HEK293T (cell line): ENCODE data around the gene CCR9.

Source experiments
- CTCF ChIA-PET: fragments of 350-600 bp; formaldehyde crosslinking; extraction: SDS; loops from one replicate; lab custom pipeline; 2021; ENCODE audit warnings: antibody characterized with exemption, inconsistent platforms; lab: Yijun Ruan, JAX
- POLR2A ChIA-PET: fragments of 350-600 bp; formaldehyde crosslinking; extraction: SDS; loops from one replicate; lab custom pipeline; 2020; ENCODE audit warnings: antibody characterized with exemption, inconsistent platforms; lab: Yijun Ruan, JAX
- DNase-seq: peaks from one replicate; pipeline ENCODE4 v3.0.0; 2012; ENCODE audit warnings: mixed read lengths; ENCODE audit errors: extremely low spot score
- ARNT ChIP-seq: fragments of 450-650 bp; IDR thresholded peaks from 2 replicates; pipeline ENCODE4 v1.6.1; 2017; ENCODE audit warnings: mild to moderate bottlenecking
- BHLHE40 ChIP-seq: fragments of 450-650 bp; IDR thresholded peaks from 2 replicates; pipeline ENCODE4 v1.6.1; 2016; ENCODE audit warnings: mild to moderate bottlenecking, moderate library complexity, borderline replicate concordance
- CTBP1 ChIP-seq: fragments of 450-650 bp; IDR thresholded peaks from 2 replicates; pipeline ENCODE4 v1.6.1; 2016; ENCODE audit warnings: borderline replicate concordance
- ELF4 ChIP-seq: fragments of 450-650 bp; IDR thresholded peaks from 2 replicates; pipeline ENCODE4 v1.6.1; 2017; ENCODE audit warnings: antibody characterized with exemption
- FOXA1 ChIP-seq: fragments of 450-650 bp; IDR thresholded peaks from 2 replicates; pipeline ENCODE4 v1.6.1; 2016; ENCODE audit warnings: mild to moderate bottlenecking
- FOXK2 ChIP-seq: fragments of 450-650 bp; IDR thresholded peaks from 2 replicates; pipeline ENCODE4 v1.6.1; 2016; ENCODE audit warnings: mild to moderate bottlenecking
- FOXM1 ChIP-seq: fragments of 450-650 bp; IDR thresholded peaks from 2 replicates; pipeline ENCODE4 v1.6.1; 2017; ENCODE audit warnings: mild to moderate bottlenecking, borderline replicate concordance
- HDGF ChIP-seq: fragments of 450-650 bp; IDR thresholded peaks from 2 replicates; pipeline ENCODE4 v1.6.1; 2017; ENCODE audit warnings: antibody characterized with exemption, borderline replicate concordance
- L3MBTL2 ChIP-seq: fragments of 450-650 bp; conservative IDR thresholded peaks from 2 replicates; pipeline ENCODE4 v1.6.1; 2016; ENCODE audit warnings: mild to moderate bottlenecking
- LEF1 ChIP-seq: fragments of 450-650 bp; IDR thresholded peaks from 2 replicates; pipeline ENCODE4 v1.6.1; 2017; ENCODE audit warnings: mild to moderate bottlenecking, borderline replicate concordance
- NFRKB ChIP-seq: fragments of 450-650 bp; IDR thresholded peaks from 2 replicates; pipeline ENCODE4 v1.6.1; 2016; ENCODE audit warnings: mild to moderate bottlenecking, moderate library complexity
- SP1 ChIP-seq: fragments of 450-650 bp; IDR thresholded peaks from 2 replicates; pipeline ENCODE4 v1.6.1; 2017
- SUZ12 ChIP-seq: fragments of 450-650 bp; IDR thresholded peaks from 2 replicates; pipeline ENCODE4 v1.6.1; 2016; ENCODE audit warnings: mild to moderate bottlenecking
- TARDBP ChIP-seq: fragments of 450-650 bp; IDR thresholded peaks from 2 replicates; pipeline ENCODE4 v1.6.1; 2016
- ZNF384 ChIP-seq: fragments of 450-650 bp; IDR thresholded peaks from 2 replicates; pipeline ENCODE4 v1.6.1; 2016
- TF ChIP-seq, protein P1 (sequence below): fragments of 450-650 bp; IDR thresholded peaks from 2 replicates; pipeline ENCODE4 v1.6.1; 2016

The CCR9 gene

DNA sequence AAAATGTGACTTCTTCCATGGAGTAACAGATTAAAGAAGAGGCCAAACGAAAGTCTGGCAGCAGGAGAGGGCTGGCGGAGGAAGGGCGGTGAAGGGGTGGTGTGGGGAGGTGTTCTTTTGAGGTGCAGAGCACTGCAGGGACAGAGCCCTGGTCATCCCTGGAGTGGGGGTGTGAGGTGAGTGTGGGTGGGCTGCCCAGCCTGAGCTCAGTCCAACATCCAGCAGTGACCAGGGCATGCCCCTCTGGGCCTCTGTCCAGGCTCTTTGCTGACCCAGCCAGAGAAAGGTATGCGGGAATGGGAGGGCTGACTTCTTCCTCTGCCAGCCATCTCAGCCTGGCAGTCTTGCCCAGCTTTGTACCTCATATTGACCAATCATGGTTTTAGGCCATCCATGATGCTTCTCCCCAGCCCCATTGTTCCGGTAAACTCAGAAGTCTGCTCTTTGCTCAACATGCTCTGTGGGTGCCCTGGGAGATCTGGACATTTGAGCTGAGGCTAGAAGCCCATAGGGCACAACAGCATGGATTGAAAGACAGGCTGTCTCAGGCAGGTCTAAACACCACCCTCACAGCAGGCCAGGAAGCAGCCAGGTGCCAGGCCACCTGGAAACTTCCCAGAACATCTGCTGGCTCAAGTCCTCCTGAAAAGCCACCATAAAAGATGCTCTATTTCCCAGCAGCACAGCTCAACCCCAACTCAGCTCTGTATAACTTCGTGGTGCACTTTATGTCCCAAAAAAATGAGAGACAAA lies 31.0 kb downstream of the CCR9 start:
- ChIA-PET CTCF (interaction anchor here (0.6 kb wide), 1 partner anchor 212 kb away, joined by 4 read pairs; no protein-coding TSS in a partner anchor), POLR2A (no interaction called here)
- no peak for TF ChIP-seq NFRKB
- no peak for TF ChIP-seq FOXK2
- TF ChIP-seq SUZ12: no peak
- TF ChIP-seq L3MBTL2: no peak
- TF ChIP-seq ELF4: no peak
- no peak for TF ChIP-seq ZNF384
- TF ChIP-seq FOXM1: no peak
- TF ChIP-seq BHLHE40: no peak
- TF ChIP-seq, protein P1, sequence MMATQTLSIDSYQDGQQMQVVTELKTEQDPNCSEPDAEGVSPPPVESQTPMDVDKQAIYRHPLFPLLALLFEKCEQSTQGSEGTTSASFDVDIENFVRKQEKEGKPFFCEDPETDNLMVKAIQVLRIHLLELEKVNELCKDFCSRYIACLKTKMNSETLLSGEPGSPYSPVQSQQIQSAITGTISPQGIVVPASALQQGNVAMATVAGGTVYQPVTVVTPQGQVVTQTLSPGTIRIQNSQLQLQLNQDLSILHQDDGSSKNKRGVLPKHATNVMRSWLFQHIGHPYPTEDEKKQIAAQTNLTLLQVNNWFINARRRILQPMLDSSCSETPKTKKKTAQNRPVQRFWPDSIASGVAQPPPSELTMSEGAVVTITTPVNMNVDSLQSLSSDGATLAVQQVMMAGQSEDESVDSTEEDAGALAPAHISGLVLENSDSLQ: no peak
- TF ChIP-seq TARDBP: no peak
- no peak for TF ChIP-seq LEF1
- TF ChIP-seq CTBP1: no peak
- no peak for TF ChIP-seq SP1
- no peak for TF ChIP-seq ARNT
- TF ChIP-seq HDGF: no peak
- TF ChIP-seq FOXA1: no peak
- no peak for DNase-seq

DNA sequence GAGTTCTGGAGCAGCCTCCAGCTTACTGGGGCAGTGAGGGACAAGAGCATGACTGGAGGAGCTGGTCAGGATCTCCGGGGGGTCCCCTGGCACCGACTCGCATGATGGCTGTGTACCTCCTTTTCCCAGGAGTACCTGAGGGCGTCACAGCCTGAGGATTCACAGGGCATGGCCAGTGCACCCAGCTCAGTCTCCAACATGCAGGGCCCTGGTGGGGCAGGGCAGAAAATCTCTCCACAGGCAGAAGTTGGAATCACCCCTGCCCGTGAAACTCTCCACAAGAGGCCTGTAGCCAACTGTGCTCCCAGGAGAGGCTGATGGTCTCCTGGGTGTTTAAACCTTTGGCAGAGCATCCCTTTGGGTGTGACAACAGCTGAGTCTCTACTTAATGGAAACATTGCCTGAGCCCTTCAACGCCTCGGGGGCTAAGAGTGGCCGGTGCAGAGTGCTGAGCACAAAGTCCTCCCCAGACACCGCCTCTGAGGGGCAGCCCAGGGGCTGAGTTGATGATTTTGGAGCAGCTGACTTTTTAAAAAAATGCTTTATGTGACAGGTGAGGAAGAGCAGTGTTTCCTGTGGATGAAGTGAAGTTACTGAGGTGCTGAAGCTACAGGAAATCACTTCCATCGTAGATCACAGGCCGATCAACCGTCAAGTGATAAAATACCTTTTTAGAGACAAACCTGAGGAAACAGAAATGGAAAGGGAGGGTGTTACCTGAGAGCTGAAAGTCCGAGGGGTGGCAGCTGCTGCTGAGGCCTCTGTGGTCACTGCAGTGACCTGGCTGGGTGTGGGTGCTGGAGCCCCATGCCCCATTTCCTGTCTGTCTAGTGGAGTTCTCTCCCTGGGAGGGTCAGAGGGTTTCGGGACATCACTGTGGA lies 35.1 kb downstream of the CCR9 start:
- no peak for DNase-seq
- CTCF ChIA-PET: no interaction called here
- TF ChIP-seq ARNT: no peak
- no peak for TF ChIP-seq BHLHE40
- no peak for TF ChIP-seq SP1
- TF ChIP-seq TARDBP: no peak
- TF ChIP-seq FOXK2: no peak
- no peak for TF ChIP-seq L3MBTL2
- TF ChIP-seq FOXM1: no peak
- no peak for TF ChIP-seq CTBP1
- TF ChIP-seq NFRKB: no peak
- POLR2A ChIA-PET: no interaction called here

DNA sequence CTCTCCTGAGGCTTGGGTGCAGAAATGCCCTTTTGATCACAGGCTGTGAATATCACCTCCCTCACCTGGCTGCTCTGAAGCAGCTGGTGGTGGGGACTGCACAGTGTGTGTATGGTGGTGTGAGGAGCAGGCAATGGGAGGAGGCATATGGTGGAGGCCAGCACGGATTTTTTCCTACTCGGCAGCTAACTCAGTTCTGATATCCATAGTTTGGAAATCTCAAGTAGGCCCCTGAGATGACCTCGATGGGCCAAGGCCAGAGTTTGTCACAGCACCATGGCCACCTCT lies 35.6 kb downstream of the CCR9 start:
- TF ChIP-seq FOXM1 (no peak), HDGF (no peak), FOXA1 (no peak), FOXK2 (no peak), TARDBP (no peak), LEF1 (no peak), NFRKB (no peak), BHLHE40 (no peak), CTBP1 (no peak), SP1 (no peak), SUZ12 (no peak), ARNT (no peak)
- TF ChIP-seq, protein P1: no peak
- CTCF ChIA-PET: no interaction called here
- no peak for DNase-seq
- POLR2A ChIA-PET: no interaction called here

DNA sequence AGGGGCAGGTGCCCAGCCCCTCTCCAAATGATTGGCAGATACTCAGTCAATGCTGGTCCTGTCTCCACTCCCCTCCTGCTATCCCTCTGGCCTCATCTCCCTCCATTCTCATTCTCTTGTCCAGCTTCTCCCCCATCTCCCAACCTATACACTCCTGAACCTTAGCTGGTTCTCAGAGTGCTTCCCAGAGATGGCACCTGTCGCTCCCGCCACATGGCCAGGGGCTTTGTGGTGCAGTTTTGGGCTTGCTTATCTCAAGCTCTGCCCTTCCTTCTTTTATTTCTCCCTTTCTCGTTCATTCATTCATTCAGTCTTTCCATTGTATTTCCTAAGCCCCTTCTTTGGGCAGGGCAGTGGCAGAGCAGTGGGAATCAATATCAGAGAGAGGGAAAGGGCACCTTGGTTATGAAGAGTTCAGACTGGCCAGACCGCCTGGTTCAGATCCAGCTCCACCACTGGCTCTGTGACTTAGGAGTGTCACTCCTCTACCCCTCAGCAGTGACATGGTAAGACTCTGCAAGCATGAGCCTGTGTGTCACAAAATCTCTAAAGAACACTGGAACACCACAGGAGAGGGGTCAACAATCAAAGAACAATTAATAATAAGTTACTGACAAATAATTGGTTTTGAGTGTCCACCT lies 36.7 kb downstream of the CCR9 start:
- ChIA-PET CTCF (no interaction called here), POLR2A (no interaction called here)
- TF ChIP-seq FOXA1: no peak
- DNase-seq: no peak

DNA sequence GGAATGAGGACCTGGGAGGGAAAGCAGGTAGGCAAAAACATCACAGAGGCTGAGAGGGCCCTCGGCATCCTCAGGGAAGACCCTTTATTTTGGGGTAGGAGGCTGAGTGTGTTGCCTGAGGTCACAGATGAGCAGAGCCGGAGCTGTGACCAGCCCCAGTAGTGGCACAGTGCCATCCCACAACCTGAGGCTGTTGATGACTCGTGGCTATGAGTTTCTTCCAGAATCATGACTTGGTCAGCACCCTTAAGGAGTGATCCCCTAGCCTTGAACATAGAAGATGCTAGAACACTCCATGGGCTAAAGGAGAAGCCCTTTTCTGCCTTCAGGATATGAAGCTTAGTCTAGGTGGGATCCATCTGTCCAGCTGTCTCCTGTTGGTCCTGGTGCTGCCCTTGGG lies 37.4 kb downstream of the CCR9 start:
- no peak for DNase-seq
- POLR2A ChIA-PET: no interaction called here
- CTCF ChIA-PET: no interaction called here
- TF ChIP-seq FOXM1: no peak
- no peak for TF ChIP-seq ZNF384
- TF ChIP-seq LEF1: no peak
- no peak for TF ChIP-seq TARDBP
- no peak for TF ChIP-seq ELF4
- TF ChIP-seq L3MBTL2: no peak
- no peak for TF ChIP-seq FOXK2
- TF ChIP-seq CTBP1: no peak
- no peak for TF ChIP-seq NFRKB
- no peak for TF ChIP-seq BHLHE40
- TF ChIP-seq, protein P1: no peak

DNA sequence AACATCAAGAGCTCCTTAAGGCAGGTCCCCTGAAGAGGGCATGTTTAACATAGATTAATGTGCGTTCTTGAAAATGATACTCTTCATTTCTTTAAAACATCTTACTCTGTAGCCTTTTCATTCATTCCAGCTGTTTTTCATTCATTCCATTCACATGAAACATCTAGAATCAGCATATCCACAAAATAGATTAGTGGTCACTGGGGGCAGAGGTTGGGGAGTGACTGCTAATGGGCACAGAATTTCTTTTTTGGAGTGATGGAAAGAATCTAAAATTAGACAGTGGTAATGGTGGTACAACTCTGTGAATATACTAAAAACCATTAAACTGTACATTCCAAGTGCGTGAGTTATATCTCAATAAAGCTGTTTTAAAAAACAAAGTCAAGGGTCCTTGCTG lies 41.5 kb downstream of the CCR9 start:
- POLR2A ChIA-PET: no interaction called here

More for the DNA sequence above, 41.5 kb downstream of the CCR9 start:
- TF ChIP-seq FOXK2 (no peak), L3MBTL2 (no peak), FOXA1 (no peak), SP1 (no peak), CTBP1 (no peak), HDGF (no peak), BHLHE40 (no peak), SUZ12 (no peak), ZNF384 (no peak), ELF4 (no peak), NFRKB (no peak), ARNT (no peak), FOXM1 (no peak)
- DNase-seq: no peak
- CTCF ChIA-PET: no interaction called here
